ENCODE measurements around the gene RBL1. TPM values are rescaled to one million over a fixed set of nuclear protein-coding genes. Genes with fewer than 3 reads are reported as not detected.
"Not testable (repeated sequence)": the region's sequence is repeated elsewhere in the genome, so short reads cannot be mapped to it uniquely, and the experiment has no call there.

RBL1 gene
- total RNA-seq, 2 donors from 2014 or later, result 8.2 to 9.7 TPM

DNA sequence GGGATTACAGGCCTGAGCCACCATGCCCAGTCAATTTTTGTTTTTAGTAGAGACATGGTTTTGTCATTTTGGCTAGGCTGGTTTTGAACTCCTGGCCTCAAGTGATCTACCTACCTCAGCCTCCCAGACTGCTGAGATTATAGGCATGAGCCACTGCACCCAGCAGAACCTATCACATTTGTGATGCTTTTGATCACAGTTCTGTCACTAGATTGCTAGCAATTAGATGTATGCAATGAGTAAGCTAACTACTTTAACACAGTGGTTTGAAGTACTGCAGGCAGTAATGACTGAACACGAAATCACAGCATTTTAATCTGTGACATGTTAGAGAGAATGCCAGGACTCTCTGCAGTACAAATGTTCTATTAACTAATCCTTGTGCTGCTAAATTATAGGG lies 124.7 kb downstream of the RBL1 start:
- no peak overlapping the region for H3K4me3 ChIP-seq
- no peak for DNase-seq (ENCODE audit: low spot score)
- TF ChIP-seq POLR2AphosphoS5 (IDR thresholded peaks at IDR 0.05) (no peak), POLR2A (IDR thresholded peaks at IDR 0.05) (no peak)
- TF ChIP-seq, protein P1, sequence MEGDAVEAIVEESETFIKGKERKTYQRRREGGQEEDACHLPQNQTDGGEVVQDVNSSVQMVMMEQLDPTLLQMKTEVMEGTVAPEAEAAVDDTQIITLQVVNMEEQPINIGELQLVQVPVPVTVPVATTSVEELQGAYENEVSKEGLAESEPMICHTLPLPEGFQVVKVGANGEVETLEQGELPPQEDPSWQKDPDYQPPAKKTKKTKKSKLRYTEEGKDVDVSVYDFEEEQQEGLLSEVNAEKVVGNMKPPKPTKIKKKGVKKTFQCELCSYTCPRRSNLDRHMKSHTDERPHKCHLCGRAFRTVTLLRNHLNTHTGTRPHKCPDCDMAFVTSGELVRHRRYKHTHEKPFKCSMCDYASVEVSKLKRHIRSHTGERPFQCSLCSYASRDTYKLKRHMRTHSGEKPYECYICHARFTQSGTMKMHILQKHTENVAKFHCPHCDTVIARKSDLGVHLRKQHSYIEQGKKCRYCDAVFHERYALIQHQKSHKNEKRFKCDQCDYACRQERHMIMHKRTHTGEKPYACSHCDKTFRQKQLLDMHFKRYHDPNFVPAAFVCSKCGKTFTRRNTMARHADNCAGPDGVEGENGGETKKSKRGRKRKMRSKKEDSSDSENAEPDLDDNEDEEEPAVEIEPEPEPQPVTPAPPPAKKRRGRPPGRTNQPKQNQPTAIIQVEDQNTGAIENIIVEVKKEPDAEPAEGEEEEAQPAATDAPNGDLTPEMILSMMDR (IDR thresholded peaks at IDR 0.05), result no peak
- H3K27me3 ChIP-seq (replicated peaks; ENCODE audit: insufficient read depth), result no peaks in the 10 kb centered on the region
- intact Hi-C loops (cut with DNase I), result no loop called here
- H3K27ac ChIP-seq, result no peak overlapping the region
- no peaks in the 10 kb centered on the region for H3K36me3 ChIP-seq
- no peaks in the 10 kb centered on the region for H3K9me3 ChIP-seq
- 57% methylated on average over 1 of the region's 1 CpG for WGBS
- H3K4me1 ChIP-seq (replicated peaks), result no peaks in the 10 kb centered on the region

- intact Hi-C loops (cut with DNase I), result no loop called here
- DNase-seq (ENCODE audit: low spot score), result no peak
- Histone ChIP-seq H3K4me1 (replicated peaks) (no peaks in the 10 kb centered on the region), H3K4me3 (no peak overlapping the region), H3K36me3 (no peaks in the 10 kb centered on the region), H3K9me3 (no peaks in the 10 kb centered on the region), H3K27ac (no peak overlapping the region), H3K27me3 (replicated peaks; ENCODE audit: insufficient read depth) (no peaks in the 10 kb centered on the region)
- TF ChIP-seq POLR2A (IDR thresholded peaks at IDR 0.05), result no peak
- TF ChIP-seq, protein P1 (IDR thresholded peaks at IDR 0.05), result no peak
- no peak for TF ChIP-seq POLR2AphosphoS5 (IDR thresholded peaks at IDR 0.05)
- 86% methylated on average over 10 of the region's 10 CpGs for WGBS
These were observed 126.2 kb downstream of the RBL1 start for GRCh38 chr20:36969478-36970186.

DNA sequence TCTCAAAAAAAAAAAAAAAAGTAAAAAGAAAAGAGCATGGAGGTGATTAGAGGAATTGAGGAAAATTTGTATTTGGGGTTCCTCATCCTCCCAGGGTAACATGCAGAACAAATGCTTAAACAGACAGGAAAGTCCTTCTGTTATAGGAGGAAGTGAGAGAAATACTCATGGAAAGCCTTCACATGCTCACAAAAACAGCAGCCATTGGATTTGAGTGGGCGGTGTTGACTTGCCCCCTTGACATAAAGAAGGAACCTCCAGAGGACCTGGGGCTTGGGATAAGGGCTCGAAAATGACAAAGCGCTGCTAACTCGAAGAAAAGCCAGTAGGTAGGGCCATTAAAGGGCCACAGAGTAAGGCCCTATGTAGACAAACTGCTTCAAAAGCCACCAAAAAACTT lies 126.7 kb downstream of the RBL1 start:
- no peaks in the 10 kb centered on the region for H3K36me3 ChIP-seq
- intact Hi-C loops (cut with DNase I), result no loop called here
- H3K27me3 ChIP-seq (replicated peaks; ENCODE audit: insufficient read depth), result no peaks in the 10 kb centered on the region
- no peak overlapping the region for H3K27ac ChIP-seq
- H3K4me3 ChIP-seq, result no peak overlapping the region
- H3K4me1 ChIP-seq (replicated peaks), result no peaks in the 10 kb centered on the region
- H3K9me3 ChIP-seq, result no peaks in the 10 kb centered on the region
- TF ChIP-seq POLR2A (IDR thresholded peaks at IDR 0.05), result no peak
- TF ChIP-seq, protein P1 (IDR thresholded peaks at IDR 0.05), result no peak
- TF ChIP-seq POLR2AphosphoS5 (IDR thresholded peaks at IDR 0.05), result no peak
- WGBS, result 94% methylated on average over 4 of the region's 4 CpGs
- DNase-seq (ENCODE audit: low spot score), result no peak

GRCh38 chr20:36967636-36968035 lies 128.2 kb downstream of the RBL1 start:
- Histone ChIP-seq H3K4me1 (replicated peaks) (no peaks in the 10 kb centered on the region), H3K4me3 (no peak overlapping the region), H3K9me3 (no peaks in the 10 kb centered on the region), H3K27me3 (replicated peaks; ENCODE audit: insufficient read depth) (no peaks in the 10 kb centered on the region), H3K36me3 (no peaks in the 10 kb centered on the region), H3K27ac (no peak overlapping the region)
- DNase-seq (ENCODE audit: low spot score), result no peak
- intact Hi-C loops (cut with DNase I), result no loop called here
- WGBS, result 79% methylated on average over 5 of the region's 5 CpGs
- no peak for TF ChIP-seq POLR2A (IDR thresholded peaks at IDR 0.05)
- TF ChIP-seq POLR2AphosphoS5 (IDR thresholded peaks at IDR 0.05), result no peak
- TF ChIP-seq, protein P1 (IDR thresholded peaks at IDR 0.05), result no peak

- H3K36me3 ChIP-seq; intact Hi-C loops (cut with DNase I); H3K27me3 ChIP-seq (replicated peaks; ENCODE audit: insufficient read depth); H3K9me3 ChIP-seq; H3K27ac ChIP-seq; H3K4me1 ChIP-seq (replicated peaks); DNase-seq (ENCODE audit: low spot score); H3K4me3 ChIP-seq: not testable (repeated sequence)
- 94% methylated on average over 3 of the region's 3 CpGs for WGBS
These were observed 128.8 kb downstream of the RBL1 start for GRCh38 chr20:36966965-36967364.

DNA sequence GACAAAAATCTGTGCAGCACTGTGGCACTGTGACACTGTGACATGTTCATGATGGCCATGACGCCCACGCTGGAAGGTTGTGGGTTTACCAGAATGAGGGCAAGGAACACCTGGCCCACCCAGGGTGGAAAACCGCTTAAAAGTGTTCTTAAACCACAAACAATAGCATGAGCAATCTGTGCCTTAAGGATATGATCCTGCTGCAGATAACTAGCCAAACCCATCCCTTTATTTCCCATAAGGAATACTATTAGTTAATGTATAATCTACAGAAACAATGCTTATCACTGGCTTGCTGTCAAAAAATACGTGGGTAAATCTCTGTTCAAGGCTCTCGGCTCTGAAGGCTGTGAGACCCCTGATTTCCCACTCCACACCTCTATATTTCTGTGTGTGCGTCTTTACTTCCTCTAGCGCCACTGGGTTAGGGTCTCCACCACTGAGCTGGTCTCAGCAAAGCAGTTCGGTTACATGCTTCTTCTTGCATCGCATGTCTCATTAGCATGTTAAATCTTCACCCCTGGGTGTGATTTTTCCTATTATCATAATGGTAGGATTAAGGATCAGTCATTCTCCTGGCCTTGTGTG lies 133.3 kb downstream of the RBL1 start:
- intact Hi-C loops (cut with DNase I); H3K4me3 ChIP-seq; H3K27ac ChIP-seq; H3K27me3 ChIP-seq (replicated peaks; ENCODE audit: insufficient read depth); H3K9me3 ChIP-seq; H3K4me1 ChIP-seq (replicated peaks); DNase-seq (ENCODE audit: low spot score); H3K36me3 ChIP-seq: not testable (repeated sequence)
- 88% methylated on average over 9 of the region's 9 CpGs for WGBS
